HG02870 (cell line): Measurements from ENCODE around the gene ST6GALNAC5.

Source experiments
- ATAC-seq: cut with Tn5 transposase; IDR thresholded peaks from one replicate; pipeline ENCODE4 v1.9.1; 2021; ENCODE audit warnings: mild to moderate bottlenecking, moderate library complexity; ENCODE audit not compliant: unreplicated experiment

Gene ST6GALNAC5

DNA sequence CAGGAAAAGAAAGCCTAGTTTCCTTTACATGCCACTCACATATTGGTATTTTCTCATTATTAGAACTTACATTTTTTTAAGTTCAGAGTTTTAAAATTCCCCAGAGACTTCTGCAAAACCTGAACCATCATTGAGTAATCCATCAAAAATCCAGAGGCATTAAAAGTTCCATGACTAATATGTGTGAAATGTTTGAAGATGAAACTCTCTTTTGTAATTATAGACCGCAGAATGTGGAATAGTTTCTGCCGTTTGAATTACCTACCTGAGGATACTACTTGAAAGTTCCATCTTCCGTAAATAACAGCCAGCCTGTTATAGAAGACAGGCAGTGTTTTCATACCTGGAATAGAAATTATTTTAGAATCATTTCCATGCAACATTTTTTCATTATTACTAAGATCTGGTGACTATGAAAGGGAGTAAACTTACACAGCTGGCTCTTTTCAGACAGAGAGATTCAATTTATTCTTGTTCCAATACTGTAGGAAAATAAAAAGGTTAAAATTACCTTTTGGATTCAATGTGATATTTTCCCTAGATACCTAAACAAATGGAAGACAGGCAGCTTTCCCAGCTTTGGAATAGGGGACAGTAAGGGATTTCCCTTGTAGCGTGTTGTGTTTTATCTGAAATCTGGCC, 131.4 kb downstream of the ST6GALNAC5 start:
- ATAC-seq, result no peak

DNA sequence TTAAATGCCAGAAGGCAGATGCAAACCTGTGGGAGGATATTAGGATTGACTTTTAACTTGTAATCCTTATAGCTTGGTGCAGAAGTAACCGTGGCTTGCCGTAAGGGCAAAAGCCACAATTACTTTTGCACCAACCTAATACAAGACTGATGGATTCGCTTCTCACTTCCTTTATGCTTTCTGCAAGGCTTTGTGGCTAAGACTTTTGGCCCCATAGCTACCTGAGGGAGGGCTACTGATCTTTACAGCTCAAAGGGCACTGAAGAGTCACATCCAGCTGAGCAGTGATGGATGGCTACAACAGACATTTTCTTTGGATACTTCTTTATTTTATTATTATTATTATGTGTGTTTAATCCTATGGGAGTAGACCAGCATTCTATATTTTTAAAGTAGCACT, 140.4 kb downstream of the ST6GALNAC5 start:
- ATAC-seq, result no peak

DNA sequence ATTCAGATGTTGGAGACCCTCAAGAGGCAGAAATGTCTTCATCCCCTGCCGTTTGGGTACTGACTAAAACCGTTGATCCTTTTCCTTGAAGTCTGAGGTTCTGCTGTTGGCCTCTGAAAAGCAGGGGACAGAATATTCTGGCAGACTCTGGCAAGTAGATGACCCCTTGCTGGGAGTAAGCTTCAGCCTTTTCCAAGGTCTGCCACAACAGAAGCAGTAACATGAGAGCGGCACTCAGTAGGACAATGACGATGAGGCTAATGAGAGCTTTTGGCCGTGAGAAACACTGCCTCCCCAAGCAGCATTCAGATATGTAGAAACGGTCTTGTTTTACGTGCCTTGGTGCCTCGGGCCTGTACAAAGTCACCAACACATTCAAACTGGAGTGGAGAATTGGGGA, 143.7 kb downstream of the ST6GALNAC5 start:
- ATAC-seq, result no peak

DNA sequence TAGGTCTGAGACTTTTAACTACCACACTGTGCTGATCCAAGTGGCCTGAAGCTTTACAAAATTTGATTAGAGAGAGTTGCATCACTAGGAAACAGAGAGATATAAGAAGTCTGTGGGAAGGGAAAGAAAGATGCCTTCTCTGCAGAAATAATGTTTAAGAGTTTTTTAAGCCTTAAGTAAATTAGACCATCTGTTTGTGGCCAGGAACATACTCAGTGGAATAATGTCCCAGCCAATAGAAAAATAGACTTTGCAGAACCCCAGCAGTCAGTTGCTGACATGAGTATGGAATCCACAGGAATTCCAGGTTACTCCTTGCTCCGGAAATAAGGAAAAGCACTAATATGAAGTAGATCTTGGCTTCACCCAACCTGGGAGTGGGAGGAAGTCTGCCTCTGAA, 144.8 kb downstream of the ST6GALNAC5 start:
- ATAC-seq, result no peak

DNA sequence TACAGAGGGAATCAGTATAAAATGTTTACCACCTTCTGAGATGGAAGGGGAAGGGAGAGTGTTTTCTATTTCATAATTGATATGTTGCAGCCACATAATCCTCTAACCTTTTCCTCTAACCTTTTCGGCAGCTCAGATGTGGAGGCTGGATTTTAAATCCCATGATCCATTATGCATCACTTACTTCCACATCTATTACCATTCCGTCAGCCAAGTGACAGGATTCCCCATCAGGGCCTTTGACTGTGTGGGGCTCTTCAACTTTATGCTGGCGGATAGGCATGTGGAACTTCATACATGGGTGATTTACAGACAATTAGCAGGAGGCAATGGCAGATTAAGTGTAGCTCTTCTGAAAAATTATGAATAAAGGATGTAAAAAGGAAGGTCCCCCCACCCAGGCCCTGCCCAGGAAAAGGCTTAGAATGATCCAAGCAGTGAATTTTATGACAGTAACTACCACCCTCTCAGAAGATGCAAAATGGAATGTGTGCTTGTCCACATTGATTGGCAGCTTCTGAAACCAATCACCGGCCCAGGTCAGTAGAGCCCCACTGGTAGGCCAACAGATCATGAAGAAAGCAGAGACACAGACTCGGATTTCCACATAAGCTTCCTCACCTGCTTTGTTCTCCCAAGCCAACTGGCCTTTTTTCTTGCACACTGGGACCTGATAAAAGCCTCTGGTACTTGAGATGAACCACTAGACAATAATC, 147.0 kb downstream of the ST6GALNAC5 start:
- no peak for ATAC-seq

DNA sequence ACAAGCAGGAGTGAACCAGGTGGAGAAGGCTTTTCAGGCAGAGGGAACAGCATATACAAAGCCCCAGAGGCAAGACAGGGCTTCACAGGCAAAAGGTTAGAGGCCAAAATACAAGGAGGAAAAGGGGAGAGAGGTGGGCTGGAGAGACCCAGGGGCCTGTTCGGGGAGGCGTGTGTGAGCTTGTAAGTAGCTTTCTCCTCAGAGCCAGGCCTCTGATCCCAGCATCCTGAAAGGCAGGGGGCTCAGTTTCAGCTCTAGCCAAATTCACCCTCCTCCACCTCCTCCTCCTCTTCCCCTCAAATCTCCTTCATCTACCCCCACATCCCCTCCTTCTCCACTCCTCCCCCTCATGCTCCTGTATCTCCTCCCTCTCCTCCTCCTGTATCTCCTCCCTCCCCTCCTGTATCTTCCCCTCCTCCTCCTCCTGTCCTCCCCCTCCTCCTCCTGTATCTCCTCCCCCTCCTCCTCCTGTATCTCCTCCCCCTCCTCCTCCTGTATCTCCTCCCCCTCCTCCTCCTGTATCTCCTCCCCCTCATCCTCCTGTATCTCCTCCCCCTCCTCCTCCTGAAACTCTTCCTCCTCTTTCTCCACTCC, 148.6 kb downstream of the ST6GALNAC5 start:
- no peak for ATAC-seq

DNA sequence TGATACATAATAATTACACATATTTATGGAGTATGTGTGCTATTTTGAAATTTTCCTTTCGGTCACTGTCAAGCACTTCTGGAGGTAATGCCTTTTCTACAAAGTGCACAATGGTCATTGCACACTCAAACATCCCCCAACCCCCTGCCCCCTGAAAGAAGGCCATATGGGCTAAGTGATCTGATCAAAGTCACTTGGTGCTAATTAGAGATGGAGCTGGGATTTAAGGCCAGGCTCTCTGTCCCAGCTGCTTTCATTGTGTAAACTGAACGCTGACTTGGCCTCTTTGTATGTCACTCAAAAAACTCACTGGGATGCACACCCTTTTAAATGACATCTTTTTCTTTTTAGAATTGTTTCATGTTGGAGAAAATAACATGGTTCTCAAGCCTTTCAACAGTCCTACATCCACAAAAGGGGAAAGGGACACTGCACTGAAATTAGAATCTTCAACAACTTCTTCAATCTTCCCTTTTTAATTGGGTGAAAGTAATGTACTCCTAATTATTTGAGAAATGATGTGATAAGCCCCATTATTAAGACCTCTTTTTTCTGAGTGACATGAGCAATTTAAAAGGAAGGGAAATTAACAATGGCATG, 149.2 kb downstream of the ST6GALNAC5 start:
- no peak for ATAC-seq

DNA sequence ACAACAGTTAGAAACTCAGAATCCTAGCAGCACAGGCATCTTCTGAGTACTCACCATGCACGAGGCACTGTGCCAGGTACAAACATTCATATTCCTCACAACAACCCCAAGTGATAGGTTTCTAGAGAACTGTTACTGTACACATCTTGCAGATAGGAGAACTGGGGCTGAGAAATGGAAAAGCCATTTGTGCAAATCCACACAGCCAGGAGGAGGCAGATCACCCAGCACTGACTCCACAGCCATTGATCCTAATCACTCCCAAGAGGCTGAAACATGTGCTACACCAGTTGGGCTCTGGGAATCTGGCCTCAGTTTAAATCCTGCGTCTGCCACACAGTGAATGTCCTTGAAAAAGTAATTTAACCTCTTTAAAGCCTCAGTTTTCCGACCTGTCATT, 151.0 kb downstream of the ST6GALNAC5 start:
- ATAC-seq, result no peak

DNA sequence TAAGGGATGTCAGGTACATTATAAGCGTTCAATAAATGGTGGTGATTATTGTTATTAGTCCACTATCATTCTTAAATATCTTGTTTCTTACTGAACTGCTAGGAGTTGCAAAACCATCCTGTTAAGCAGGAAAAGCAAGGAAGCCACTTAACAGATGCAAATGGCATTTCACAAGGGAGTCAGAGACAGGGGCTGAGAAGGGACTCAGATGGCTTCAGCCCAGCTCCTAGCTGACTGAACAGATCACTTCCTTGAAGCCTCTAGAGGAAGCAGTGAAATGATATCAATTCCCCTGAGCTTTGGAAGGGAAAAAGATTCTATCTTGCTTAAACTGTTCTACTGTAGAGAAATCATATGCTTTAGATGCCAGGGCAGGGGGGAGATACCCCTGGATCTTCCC, 151.5 kb downstream of the ST6GALNAC5 start:
- ATAC-seq, result no peak

DNA sequence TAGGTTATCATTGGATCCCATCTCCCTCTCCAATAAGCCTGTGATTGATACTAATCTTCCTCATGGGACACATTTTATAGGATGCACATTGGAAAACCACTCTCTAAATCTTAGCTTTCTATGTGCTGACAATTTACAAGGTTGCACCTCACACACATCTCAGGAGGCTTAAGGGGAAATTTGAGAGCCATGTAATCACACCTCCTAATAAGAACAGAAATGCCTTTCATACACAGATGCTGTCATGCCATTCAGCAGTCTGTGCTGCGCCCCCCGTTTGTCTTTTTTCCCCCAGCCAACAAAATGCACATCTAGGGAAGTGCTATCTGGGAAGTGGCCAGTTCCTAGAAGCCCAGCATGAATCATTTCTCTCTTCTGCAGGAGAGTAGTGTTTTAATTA, 154.5 kb downstream of the ST6GALNAC5 start:
- no peak for ATAC-seq

DNA sequence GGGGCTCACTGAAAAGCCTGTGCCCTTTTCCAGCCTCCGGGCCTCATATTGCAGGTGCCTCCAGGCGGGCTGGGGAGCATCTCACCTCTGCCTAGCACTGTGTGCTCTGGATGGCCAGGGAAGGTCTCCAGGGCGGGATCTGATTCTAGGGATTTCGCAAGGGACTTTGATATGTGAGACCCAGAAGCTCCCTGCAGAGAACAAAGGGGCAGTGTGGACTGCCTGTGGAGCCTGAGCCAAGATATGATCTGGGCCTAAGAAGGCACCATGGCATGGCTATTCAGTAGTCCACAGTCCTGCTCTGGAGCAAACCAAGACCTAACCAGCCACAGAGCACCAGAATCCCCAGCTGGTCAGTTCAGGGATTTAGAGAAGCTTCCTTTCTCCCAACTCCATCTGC, 157.2 kb downstream of the ST6GALNAC5 start:
- ATAC-seq, result no peak

DNA sequence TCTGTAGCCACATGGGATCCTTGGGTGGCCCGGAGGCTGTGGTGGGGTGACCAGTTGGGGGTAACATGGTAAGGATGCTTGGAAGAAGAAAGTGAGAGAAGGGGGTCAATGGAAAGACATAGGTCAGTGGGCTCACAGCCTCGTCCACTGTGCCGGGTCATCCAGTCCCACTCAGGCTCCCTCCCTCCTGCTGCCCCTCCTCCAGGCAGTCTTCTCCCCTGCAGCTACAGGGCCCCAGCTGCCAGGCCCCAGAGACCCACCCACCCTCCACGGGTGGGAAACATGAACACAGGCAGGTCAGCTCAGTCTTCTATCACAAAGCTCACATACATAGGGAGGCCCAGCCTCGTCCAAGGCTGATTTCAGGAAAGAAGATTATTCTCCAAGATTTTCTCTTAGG, 158.3 kb downstream of the ST6GALNAC5 start:
- no peak for ATAC-seq

DNA sequence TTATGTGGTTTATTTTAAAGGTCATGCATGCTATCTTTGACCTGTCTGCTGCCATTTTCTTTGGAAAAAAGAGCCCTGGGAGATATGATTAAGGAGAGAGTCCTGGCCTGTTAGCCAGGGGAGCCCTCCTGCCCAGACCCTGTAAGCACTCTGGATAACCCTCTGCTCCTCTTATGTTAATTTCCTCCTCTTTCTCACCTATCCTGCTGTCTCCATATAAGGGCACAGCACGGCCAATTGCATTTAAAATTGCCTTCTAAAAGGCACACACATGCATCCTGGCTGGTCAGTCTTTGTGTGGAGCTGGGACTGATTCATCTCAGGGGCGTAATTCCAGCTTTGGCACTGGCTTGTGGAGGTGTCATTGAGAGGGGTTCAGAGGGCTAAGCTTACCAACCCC, 158.9 kb downstream of the ST6GALNAC5 start:
- ATAC-seq, result no peak

DNA sequence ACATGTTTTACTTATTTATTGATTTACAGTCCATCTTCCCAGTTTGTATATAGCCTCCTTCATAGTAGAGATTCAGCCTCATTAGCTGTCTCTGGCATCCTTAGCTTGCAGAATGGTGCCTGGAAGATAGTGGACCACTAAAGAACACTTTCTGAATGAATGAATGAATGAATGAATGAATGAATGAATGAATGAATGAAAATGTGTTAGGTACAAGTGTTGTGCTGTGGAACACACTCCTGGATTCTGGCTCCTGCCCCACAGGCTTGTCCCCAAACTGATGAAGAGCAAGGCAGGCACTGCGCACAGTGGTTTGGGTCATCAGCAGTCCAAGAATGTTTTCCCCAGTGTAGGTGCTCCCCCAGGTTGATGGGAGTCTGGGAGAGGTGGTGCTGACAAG, 159.4 kb downstream of the ST6GALNAC5 start:
- ATAC-seq, result no peak

DNA sequence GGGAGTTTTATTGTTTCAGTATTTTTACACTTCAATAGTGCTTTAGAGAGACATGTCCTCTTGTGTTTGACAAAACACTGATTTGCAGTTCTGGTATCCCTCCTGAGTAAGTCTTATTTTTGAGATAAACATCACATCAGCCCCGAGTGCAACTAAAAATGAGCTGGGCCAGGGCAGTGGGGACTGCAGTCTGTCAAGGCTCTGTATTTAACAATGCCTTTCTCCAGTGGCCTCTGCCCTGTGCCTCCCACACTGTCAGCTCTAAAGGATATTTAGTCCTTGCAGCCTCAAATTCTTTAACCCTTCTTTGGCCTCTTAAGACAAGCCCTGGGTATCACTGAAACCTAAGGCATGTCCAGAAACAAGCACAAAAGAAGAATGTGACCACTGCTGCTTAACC, 160.6 kb downstream of the ST6GALNAC5 start:
- ATAC-seq, result no peak

DNA sequence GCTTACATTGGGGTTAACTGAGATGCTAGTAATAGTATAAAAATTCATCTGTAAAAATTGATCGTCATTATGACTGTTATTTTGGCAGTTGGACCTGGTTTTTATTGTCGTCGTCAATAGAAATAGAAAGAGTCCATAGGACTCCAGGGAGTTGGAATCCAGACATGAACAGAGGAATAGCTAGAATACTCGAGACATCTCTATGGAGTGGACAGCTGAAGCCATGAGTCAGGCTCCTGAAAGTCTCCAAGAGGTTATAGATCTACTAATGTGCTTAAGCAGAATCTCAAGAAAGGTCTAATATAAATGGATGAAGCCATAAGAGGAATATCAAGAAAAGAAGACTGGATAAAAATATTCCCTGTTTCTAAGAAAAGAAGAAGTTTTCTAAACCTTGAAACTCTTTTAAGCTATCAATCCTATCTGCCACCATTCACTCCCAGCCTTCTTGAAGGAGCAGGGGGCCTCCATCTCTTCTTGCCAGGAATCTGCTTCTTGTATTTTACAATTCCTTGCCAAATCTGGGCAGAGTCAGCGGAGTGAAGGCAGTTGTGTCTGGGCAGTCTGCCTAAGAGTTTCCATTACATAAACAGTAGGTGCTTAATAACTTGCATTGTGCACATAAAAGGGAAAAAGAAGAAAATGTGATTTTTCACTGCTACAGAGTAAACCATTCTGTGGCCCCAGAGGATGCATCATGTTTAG, 163.3 kb downstream of the ST6GALNAC5 start:
- ATAC-seq, result no peak

DNA sequence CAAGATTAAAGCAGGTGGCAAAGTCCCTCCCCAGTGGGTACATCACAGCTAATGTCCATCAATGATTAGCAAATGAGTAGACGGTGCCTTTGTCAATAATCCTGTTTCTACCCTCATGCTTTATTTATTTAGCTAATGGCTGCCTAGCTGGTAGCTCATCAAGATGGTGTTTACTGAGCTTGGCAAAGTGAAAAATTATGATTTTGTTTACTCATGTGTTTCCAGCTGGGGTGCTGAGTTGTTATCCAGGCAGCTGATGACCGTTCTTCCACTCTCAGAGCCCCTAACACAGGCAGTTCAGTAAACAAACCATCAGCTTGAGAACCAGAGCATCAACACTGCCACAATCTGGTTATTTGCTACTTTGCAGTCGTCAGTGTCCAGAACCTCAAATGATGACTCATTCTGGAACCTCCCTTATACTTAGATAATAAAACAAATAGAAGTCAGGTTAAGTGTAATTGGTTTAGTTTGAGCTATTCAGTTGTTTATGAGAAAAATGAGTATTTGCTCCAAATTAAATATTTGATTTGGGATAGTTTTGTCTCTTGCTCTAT, 163.9 kb downstream of the ST6GALNAC5 start:
- ATAC-seq, result no peak

DNA sequence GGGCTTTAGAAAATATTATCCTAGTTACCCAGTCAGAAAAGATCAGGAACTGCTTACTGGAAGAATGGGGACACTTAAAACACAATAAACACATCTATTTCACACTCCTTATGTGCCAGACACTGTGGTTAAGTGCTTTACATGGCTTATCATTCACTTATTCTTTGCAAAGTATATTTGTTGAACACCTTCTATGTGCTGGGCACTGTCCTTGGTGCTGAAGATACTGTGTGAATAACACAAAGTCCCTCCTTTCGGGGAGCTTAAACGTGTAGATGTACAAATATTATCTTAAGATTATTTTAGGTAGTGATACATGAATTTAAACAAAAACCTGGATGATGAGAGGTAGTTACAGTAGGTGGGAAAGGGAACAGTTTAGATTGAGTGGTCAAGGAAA, 169.3 kb downstream of the ST6GALNAC5 start:
- no peak for ATAC-seq

DNA sequence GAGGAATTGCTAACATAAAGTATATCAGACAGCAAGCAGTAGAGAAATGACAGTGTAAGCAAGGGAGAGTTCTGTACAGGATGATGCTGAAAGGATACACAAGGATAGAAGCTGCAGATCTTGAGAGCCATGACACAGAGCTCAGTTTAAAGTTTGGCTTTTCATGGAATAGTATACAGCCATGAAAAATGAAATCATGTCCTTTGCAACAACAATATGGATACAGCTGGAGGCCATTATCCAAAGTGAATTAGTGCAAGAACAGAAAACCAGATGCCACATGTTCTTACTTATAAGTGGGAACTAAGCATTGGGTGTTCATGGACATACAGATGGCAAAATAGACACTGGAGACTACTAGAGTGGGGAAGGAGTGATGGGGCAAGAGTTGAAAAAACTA, 169.8 kb downstream of the ST6GALNAC5 start:
- ATAC-seq, result no peak

DNA sequence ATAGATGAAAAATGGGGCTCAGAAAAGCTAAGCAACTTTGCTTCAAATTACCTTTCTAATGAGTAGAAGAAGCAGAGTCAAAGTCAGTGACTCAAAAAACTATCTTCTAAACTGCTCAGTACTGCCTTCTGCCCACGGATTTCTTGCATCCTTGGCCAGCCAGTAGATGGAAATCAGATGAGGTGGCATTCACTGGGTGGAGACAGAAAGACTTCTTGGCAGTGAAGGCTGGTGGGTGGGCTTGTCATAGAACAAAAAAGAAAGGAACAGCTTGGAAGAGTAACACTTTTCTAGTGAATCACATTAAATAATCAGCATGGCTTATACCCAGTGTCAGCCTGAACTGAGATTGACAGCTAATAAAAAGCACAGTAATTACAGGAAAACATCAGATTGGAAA, 170.7 kb downstream of the ST6GALNAC5 start:
- no peak for ATAC-seq

DNA sequence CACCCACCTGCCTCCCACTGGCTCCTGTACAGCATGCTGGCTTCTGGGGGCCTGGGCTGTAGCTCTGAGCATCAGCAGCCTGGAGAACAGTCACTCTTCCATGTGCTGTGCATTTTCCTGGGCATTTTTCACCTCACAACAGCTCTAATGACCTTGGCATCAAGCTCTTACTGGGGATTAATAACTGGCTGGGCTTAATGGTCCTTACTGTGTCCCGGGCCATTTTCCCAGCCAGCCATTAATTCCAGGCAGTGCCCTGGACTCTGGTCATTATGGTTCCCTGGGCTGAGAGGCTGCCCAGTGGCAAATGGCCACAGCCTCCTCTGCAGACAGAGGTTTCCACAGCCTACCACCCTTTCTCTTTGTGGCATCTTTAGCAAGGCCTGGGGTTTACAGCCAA, 171.8 kb downstream of the ST6GALNAC5 start:
- ATAC-seq, result no peak
